ENCODE measurements around the gene ANKRD33B. TPM values are rescaled to one million over a fixed set of nuclear protein-coding genes. Genes with fewer than 3 reads are reported as not detected.
A peak's percentile ranks its signal among the peaks of the same experiment; 100 is the strongest.

Gene ANKRD33B
- total and polyA plus RNA-seq, 2 donors from 2014 or later: 4.8 to 20.3 TPM

GRCh38 chr5:10528827-10529226 is 35.0 kb upstream of the ANKRD33B start:
- DNase-seq (no peak), FAIRE-seq (no peak)
- no peaks in the 10 kb centered on the region for H3K4me1 ChIP-seq (ENCODE audit: control insufficient read depth in 2 of 3, insufficient read depth in 2 of 3, low read depth in 1 of 3, low read length in 3 of 3)
- no peak overlapping the region for H3K9ac ChIP-seq (ENCODE audit: low read length in 3 of 3)
- no peaks in the 10 kb centered on the region for H3K36me3 ChIP-seq (ENCODE audit: control insufficient read depth in 2 of 3, insufficient read depth in 3 of 3, low read length in 3 of 3)
- H3K4me3 ChIP-seq (ENCODE audit: low read length in 3 of 3): no peak overlapping the region
- H3K27ac ChIP-seq (ENCODE audit: low read depth in 2 of 2, low read length in 2 of 2): no peak overlapping the region
- intact Hi-C loops (cut with DNase I): no loop called here
- TF ChIP-seq CTCF (IDR thresholded peaks at IDR 0.05; ENCODE audit: borderline replicate concordance, extremely low read depth, insufficient read depth): no peak
- H3K27me3 ChIP-seq (ENCODE audit: control insufficient read depth, insufficient read depth, low read length): no peaks in the 10 kb centered on the region
- H3K9me3 ChIP-seq (ENCODE audit: control insufficient read depth in 2 of 3, insufficient read depth in 1 of 3, low read length in 3 of 3): no peaks in the 10 kb centered on the region

GRCh38 chr5:10530601-10531320 is 33.1 kb upstream of the ANKRD33B start:
- intact Hi-C loops (cut with DNase I): no loop called here
- Histone ChIP-seq H3K9ac (ENCODE audit: low read length in 3 of 3) (no peak overlapping the region), H3K27me3 (ENCODE audit: control insufficient read depth, insufficient read depth, low read length) (no peaks in the 10 kb centered on the region), H3K9me3 (ENCODE audit: control insufficient read depth in 2 of 3, insufficient read depth in 1 of 3, low read length in 3 of 3) (no peaks in the 10 kb centered on the region), H3K4me3 (ENCODE audit: low read length in 3 of 3) (no peak overlapping the region), H3K27ac (ENCODE audit: low read depth in 2 of 2, low read length in 2 of 2) (no peak overlapping the region), H3K36me3 (ENCODE audit: control insufficient read depth in 2 of 3, insufficient read depth in 3 of 3, low read length in 3 of 3) (no peaks in the 10 kb centered on the region), H3K4me1 (ENCODE audit: control insufficient read depth in 2 of 3, insufficient read depth in 2 of 3, low read depth in 1 of 3, low read length in 3 of 3) (no peaks in the 10 kb centered on the region)
- TF ChIP-seq CTCF (IDR thresholded peaks at IDR 0.05; ENCODE audit: borderline replicate concordance, extremely low read depth, insufficient read depth): no peak
- no peak for DNase-seq
- FAIRE-seq: no peak

- Histone ChIP-seq H3K4me3 (ENCODE audit: low read length in 3 of 3) (no peak overlapping the region), H3K27ac (ENCODE audit: low read depth in 2 of 2, low read length in 2 of 2) (no peak overlapping the region), H3K27me3 (ENCODE audit: control insufficient read depth, insufficient read depth, low read length) (no peaks in the 10 kb centered on the region), H3K36me3 (ENCODE audit: control insufficient read depth in 2 of 3, insufficient read depth in 3 of 3, low read length in 3 of 3) (no peaks in the 10 kb centered on the region), H3K9ac (ENCODE audit: low read length in 3 of 3) (no peak overlapping the region), H3K9me3 (ENCODE audit: control insufficient read depth in 2 of 3, insufficient read depth in 1 of 3, low read length in 3 of 3) (no peaks in the 10 kb centered on the region), H3K4me1 (ENCODE audit: control insufficient read depth in 2 of 3, insufficient read depth in 2 of 3, low read depth in 1 of 3, low read length in 3 of 3) (peaks cover 0 to 6% (median 0%) of the 10 kb centered on the region in 3 donors)
- peak in 1 of 5 donors; percentile 8 for DNase-seq
- intact Hi-C loops (cut with DNase I): no loop called here
- no peak for FAIRE-seq
- TF ChIP-seq CTCF (IDR thresholded peaks at IDR 0.05; ENCODE audit: borderline replicate concordance, extremely low read depth, insufficient read depth): no peak
These were observed 31.4 kb upstream of the ANKRD33B start for GRCh38 chr5:10532421-10532820.
